ENCODE data around the gene ANK3.

Gene ANK3

GRCh38 chr10:60200012-60200681, 189.5 kb downstream of the ANK3 start:
- DNase-seq (ENCODE audit: low read depth, low spot score) = no peak

DNA sequence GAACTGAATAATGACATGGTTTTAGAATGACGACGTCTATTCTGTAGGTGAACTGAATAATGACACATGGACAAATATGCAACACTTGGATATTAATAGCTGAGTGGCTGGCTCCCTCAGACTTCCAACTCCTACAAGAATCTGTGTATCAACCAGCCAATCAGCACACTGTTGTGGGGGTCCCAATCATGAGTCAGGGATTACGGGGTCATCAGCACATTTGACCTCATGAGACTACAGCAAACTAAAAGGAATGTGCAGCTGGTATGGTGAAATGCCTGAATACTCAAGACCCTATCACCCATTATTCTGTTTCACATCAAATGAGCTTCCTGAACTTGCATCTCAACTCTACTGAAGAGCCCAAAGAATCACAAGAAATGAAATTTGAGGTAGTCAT, 192.5 kb downstream of the ANK3 start:
- DNase-seq (ENCODE audit: low read depth, low spot score) = no peak
- no peak overlapping the region for H3K27ac ChIP-seq

More at GRCh38 chr10:60200012-60200681, 189.5 kb downstream of the ANK3 start:
- H3K27ac ChIP-seq = no peak overlapping the region

DNA sequence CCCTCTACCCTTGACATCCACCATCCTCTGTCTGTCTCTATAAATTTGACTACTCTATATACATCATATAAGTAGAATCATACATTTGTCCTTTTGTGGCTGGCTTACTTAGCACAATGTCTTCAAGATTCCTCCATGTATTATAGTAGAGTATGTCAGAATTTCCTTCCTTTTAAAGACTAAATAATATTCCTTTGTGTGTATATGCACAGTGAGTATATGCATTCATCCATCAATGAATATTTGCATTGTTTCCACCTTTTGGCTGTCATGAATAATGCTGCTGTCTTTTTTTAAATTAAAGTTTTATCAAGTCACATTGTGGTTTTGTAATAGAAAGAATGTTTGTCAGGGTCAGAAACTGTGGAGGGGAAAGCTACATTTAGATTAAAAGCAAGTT, 195.3 kb downstream of the ANK3 start:
- H3K27ac ChIP-seq = no peak overlapping the region
- no peak for DNase-seq (ENCODE audit: low read depth, low spot score)

GRCh38 chr10:60192946-60193345, 196.7 kb downstream of the ANK3 start:
- H3K27ac ChIP-seq = no peak overlapping the region
- no peak for DNase-seq (ENCODE audit: low read depth, low spot score)

- no peak overlapping the region for H3K27ac ChIP-seq
- no peak for DNase-seq (ENCODE audit: low read depth, low spot score)
Measured at GRCh38 chr10:60189861-60190475, 199.7 kb downstream of the ANK3 start.

DNA sequence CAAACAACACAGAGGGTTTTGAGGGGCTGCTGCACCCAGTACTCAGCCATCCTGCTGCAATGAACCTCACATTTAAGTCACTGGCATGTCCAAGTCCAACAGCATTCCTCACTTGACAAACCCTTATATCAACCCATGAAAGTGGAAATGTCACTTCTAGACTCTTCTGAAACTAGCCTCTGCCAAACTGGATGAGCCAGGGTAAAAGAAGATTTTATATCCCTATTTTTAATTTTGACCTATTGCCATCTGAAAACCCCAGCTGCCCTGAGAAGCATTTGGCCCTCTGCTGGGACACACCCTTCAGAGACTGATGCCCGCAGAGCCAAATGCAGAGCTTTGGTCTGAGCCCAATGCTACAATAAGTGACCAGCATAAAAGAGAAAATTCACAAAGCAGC, 201.1 kb downstream of the ANK3 start:
- H3K27ac ChIP-seq = no peak overlapping the region
- DNase-seq (ENCODE audit: low read depth, low spot score) = no peak

DNA sequence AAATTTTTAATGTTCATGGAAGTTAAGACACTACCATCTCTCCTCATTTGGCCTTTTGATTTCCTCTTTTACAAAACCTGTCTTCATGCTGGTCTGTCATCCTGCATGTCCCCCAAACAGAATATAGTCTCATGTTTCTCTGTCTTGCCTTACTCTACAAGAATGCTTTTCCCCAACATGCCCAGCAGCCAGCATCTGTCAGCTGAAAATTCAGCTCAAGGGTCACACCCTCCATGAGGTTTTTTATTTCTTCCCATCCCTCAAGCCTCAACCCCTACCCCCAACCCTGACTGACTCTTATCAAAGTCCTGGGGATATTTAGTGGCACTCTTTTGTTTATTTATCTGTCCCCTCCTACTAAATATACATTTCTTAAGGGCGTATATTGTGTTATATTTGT, 202.0 kb downstream of the ANK3 start:
- H3K27ac ChIP-seq = no peak overlapping the region
- DNase-seq (ENCODE audit: low read depth, low spot score) = no peak

DNA sequence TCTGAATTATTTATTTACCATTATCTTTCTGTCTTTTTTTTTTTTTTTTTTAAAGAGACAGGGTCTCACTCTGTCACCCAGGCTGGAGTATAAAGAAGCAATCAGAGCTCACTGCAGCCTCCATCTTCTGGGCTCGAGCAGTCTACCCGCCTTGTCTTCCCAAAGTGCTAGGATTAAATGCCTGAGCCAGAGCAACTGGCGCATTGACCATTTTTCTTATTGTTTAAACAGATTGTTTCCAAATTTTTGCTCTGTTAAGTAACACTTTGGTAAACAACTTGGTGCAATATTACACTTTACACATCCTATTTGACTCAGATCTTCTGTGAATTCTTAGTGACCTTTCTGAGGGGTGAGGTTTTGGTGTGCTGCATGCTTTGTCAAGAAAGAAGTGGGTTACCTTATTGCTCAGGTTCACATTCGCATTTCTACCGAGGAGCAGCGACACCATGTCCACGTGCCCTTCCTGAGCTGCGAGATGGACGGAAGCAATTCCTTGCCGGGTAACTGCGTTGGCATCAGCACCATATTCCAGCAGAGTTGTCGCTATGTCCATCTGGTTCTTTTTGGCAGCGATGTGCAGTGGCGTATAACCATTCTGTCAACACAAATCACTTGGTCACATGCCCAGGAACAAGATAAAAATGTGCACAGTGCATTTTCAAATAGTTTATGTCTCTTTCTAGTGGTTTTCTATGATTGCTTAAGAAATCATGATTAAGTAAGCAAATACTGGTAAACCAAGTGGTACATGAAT, 203.2 kb downstream of the ANK3 start:
- no peak for DNase-seq (ENCODE audit: low read depth, low spot score)

GRCh38 chr10:60185421-60185820, 204.3 kb downstream of the ANK3 start:
- no peak overlapping the region for H3K27ac ChIP-seq
- DNase-seq (ENCODE audit: low read depth, low spot score) = no peak

More for the DNA sequence above, 203.2 kb downstream of the ANK3 start:
- H3K27ac ChIP-seq = no peak overlapping the region

DNA sequence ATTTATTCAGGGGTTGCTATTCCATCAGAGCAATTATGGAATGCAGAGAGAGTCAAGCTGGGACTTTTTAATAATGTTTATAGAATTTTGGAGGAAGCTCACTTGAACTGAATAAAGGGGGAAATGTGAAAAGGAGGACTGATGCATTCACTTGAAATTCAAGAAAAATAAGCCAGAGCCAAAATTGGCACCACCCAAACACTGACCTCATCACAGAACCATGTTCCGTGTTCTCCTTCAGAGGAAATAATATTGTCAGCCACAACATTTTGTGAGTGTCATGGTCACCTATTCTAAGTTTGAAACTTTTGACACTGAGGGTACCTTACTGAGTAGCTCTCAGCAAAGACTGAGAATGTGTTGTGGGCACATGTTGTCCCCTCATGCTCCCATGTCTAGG, 207.0 kb downstream of the ANK3 start:
- DNase-seq (ENCODE audit: low read depth, low spot score) = no peak
- H3K27ac ChIP-seq = no peak overlapping the region

- no peak overlapping the region for H3K27ac ChIP-seq
- no peak for DNase-seq (ENCODE audit: low read depth, low spot score)
Measured at GRCh38 chr10:60176925-60177324, 212.8 kb downstream of the ANK3 start.

- DNase-seq (ENCODE audit: low read depth, low spot score) = no peak
- peak overlapping the region; percentile 21 for H3K27ac ChIP-seq
Measured at GRCh38 chr10:60175441-60175971, 214.2 kb downstream of the ANK3 start.

- H3K27ac ChIP-seq = peak overlapping the region; percentile 72
- DNase-seq (ENCODE audit: low read depth, low spot score) = peak; percentile 67
Measured at GRCh38 chr10:60172363-60172990, 217.2 kb downstream of the ANK3 start.

DNA sequence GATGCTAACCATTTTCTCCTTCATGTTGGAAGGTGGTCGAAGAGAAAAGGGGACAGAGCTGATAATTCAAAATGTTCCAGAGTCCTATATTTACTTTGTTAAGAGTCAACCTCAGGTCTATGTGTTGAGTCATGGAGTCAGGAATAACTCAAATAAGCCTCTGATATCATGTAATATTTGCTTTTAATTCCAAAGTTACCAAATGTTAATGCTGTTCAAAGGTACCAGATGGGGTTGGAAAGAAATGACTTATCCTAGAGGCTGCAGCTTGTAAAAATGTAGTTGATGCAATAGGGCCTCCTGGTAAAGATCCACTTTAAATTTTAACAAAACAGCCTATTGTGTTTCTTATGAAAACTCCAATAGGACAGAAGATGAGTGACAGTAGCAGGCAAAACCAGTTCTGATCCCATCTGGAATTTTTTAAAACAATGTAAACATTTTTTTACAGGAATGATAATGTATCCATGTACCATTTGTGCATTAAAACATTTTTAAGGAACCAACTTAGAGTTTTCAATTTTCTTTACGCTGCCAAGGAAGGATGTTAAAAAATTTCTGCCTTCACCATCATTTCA, 218.2 kb downstream of the ANK3 start:
- no peak for DNase-seq (ENCODE audit: low read depth, low spot score)
- H3K27ac ChIP-seq = peak overlapping the region; percentile 72

GRCh38 chr10:60170250-60170649, 219.4 kb downstream of the ANK3 start:
- H3K27ac ChIP-seq = peak overlapping the region; percentile 72
- DNase-seq (ENCODE audit: low read depth, low spot score) = no peak

GRCh38 chr10:60169111-60169510, 220.6 kb downstream of the ANK3 start:
- no peak overlapping the region for H3K27ac ChIP-seq
- DNase-seq (ENCODE audit: low read depth, low spot score) = no peak

- no peak overlapping the region for H3K27ac ChIP-seq
- no peak for DNase-seq (ENCODE audit: low read depth, low spot score)
Measured at GRCh38 chr10:60167050-60167449, 222.6 kb downstream of the ANK3 start.

DNA sequence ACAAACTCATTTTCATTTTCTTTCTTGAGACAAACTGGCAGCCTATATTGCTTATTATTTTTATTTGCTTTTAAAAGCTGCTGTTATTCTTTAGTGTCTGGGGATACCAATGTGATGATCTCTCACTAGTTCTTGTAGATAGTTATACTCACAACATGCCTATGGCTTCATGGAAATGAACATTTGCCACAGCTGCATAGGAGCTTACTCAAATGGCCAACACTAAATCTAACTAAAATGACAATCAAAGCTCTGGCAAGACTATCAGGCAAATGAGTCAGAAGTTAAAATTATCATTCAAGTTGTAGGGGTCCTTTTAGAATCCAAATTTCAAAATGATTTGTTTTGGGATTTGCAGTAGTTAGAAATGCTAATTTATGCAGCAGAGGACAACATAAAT, 225.9 kb downstream of the ANK3 start:
- no peak overlapping the region for H3K27ac ChIP-seq
- no peak for DNase-seq (ENCODE audit: low read depth, low spot score)

DNA sequence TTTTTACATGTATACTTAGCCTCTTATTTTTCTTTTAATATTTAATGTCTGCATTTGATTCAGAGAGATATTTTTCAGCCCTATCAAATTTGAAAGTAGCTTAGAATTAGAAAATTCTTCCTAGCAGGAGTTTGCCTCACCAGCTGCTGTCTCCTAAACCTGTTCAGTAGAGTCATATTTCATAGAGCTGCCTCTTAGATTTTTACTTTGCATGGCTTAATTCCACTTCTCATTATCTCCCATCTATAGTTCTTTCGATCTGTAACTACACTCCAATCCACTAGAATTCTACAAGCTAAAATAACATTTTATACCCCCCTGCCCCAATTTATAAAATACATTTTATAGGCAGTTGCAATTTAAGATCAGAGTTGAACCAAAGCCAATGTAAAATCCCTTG, 227.0 kb downstream of the ANK3 start:
- H3K27ac ChIP-seq = no peak overlapping the region
- DNase-seq (ENCODE audit: low read depth, low spot score) = no peak

- H3K27ac ChIP-seq = no peak overlapping the region
- no peak for DNase-seq (ENCODE audit: low read depth, low spot score)
Measured at GRCh38 chr10:60155943-60156683, 233.6 kb downstream of the ANK3 start.
